Fibroblast of peridontal ligament (primary cell): ENCODE measurements around the gene GLRX3.

Source experiments
- DNase-seq: peaks from one replicate; pipeline ENCODE4 v3.0.0-alpha.2; 2010; ENCODE audit errors: extremely low read depth

Gene GLRX3

DNA sequence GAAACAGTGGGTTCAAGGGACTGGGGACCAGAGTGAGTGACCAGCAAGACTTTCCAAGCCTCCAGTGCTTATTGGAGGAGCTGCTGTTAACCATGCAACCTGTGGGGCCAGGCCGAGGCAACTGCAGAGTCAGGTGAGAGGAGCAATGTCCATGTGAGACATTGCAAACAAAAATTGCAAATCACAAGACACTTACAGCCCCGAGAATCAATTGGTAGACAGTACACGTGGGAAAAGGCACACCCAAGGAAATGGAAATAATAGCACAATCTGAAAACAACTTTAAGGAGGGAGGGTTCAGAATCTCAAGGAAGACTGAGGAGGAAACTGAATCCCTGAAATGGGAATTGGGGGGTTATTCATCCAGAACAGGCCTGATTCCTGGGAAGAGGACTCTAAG lies 72.6 kb downstream of the GLRX3 start:
- DNase-seq = no peak

DNA sequence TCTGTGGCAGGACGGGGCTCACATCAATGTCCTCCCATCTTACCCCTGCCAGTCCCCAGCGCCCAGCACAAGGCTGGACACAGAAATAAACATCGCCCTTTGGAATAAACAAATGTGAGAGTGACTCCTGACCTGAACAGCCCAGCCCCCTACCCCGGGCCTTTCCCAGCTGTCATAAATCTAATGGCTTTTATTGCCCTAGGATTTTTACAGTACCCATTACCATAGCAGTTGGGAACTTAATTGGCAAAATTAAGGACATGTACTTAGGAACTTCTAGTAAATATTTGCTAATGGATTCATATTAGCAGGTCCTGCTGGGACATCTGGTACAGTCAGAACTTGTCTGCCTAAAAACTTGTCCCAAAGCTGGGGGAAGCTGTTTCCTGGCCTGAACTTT lies 76.6 kb downstream of the GLRX3 start:
- DNase-seq = no peak

DNA sequence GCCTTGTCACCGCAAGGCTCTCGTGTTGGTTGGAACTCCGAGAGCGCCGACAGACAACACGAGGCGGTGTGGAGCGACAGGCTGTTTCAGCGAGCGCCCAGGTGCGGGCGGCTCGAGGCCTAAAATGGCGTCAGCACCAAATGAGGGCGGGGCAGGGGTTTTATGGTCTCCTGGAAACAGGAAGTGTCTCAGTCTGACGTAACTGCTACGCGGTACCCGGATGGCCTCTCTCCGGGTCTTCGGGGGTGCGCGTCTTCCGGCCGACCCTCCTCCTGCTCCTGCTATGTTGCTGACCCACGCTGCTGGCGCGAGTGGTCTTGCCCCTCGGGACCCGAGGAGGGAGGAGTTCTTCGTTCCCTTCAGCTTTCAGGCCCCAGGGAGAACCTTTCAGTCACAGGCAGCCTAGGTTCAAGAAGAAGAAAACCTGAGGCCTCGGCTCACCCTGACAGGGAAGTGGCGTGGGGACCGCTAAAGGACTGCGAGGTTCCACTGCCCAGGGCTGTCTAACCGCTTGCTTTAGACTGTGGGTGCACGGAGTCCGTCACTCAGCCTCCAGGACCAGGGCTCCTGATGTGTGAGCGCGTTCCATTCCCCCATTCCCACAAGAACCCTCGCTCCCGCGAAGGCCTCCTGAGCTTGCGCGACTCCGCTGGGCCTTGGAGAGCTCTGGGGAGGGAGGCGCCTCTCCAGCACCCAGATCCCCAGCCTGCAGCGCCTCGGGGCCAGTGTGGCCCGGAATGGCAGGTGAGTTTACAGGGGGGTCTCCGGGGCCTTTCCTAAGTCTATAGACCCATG lies 77.3 kb downstream of the GLRX3 start:
- no peak for DNase-seq

- no peak for DNase-seq
Observed at GRCh38 chr10:130214431-130214830, 78.2 kb downstream of the GLRX3 start.

GRCh38 chr10:130215151-130215930 lies 79.2 kb downstream of the GLRX3 start:
- DNase-seq = no peak

DNA sequence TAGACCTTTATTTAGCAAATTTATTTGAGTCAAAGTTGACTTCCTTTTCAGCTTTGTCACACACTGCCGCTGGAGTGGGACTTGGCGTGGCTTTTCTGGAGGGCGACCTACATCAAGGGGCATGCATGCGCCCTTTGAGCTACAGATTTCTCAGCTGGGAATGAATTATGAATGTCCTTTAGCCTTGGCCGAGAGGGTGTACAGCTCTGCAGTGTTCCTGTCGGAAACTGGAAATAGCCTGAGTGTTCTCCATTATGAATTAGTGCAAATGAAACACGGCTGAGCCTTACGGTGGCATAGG lies 79.7 kb downstream of the GLRX3 start:
- DNase-seq = no peak

GRCh38 chr10:130218181-130218641 lies 82.0 kb downstream of the GLRX3 start:
- no peak for DNase-seq

GRCh38 chr10:130218936-130219335 lies 82.7 kb downstream of the GLRX3 start:
- DNase-seq = no peak

- DNase-seq = no peak
Observed at GRCh38 chr10:130220251-130221185, 84.3 kb downstream of the GLRX3 start.

DNA sequence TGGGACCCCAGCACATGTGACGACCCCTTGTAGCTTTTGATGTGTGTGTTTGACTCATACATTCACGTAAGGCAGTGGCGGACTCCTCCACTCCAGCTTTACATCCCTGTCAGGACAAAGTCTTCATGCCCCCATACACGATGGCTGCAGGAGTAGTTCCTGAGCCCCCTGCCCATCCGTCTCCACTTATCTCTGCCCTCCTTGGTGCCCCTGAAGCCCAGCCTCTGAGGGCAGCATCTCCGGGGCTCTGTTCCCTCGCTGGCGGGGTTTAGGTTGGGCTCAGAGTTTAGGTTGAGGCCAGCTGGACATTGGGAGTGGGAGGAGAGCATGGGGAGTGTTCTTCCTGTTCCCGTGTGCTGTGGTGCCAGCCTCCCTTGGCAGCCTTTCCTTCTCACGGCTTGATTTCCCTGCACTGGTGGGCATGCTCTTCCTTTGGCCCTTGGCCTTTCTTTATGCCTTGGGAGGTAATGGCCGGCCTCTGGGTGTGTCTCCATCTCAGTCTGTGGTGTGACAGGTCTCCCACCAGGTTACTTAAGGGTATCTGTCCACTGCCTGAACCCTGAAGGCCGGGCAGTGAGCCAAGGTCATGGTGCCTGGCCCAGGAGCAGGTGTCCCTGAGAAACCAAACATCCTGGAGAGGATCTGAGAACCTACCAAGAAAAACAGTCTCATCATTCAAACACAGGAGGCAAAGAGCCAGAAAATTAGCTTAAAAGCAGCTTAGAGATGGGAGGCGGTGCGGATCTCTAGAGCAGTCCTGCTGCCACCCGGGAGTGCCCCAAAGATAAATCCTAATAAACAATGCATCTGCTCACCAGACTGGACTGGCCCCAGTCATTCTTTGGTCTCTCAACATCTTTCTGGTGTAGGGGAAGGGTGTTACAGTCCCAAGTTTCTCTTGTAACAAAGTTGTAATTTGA lies 85.5 kb downstream of the GLRX3 start:
- DNase-seq = no peak

DNA sequence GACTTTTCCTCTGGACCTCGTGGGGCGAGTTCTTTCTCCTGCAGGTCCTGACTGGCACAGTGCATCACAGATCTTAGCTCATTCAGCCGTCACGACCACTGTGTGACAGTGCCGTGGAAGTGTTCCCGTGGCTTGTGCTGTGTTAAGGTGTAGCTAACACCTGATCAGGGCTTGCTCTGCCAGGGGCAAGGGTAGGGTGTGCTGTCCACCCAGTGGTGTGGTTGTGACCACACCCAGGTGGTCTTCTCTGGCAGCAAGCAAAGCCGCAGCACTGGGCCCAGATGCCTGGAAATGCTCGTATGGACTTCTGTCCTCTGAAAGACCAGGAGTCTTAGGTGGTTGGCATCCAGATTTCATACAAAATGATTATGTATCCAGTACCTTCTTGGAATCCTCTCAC lies 86.2 kb downstream of the GLRX3 start:
- DNase-seq = no peak

DNA sequence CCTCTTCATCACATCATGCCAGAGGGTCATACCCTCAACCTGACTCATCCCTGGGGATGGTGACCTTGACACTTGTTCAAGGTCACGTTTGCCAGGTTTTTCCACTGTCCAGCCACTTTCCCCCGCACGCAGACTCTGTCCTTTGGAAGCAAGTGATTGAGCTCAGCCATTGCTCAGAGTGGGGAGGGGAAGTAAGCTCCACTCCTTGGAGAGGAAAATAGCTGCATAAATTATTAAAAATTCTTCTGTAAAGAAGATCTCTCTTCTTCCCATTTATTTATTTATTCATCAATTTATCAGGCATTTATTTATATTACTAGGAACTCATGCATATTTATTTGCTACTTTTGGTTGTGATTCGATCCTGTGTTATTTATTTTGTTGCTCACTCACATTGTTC lies 88.0 kb downstream of the GLRX3 start:
- no peak for DNase-seq

DNA sequence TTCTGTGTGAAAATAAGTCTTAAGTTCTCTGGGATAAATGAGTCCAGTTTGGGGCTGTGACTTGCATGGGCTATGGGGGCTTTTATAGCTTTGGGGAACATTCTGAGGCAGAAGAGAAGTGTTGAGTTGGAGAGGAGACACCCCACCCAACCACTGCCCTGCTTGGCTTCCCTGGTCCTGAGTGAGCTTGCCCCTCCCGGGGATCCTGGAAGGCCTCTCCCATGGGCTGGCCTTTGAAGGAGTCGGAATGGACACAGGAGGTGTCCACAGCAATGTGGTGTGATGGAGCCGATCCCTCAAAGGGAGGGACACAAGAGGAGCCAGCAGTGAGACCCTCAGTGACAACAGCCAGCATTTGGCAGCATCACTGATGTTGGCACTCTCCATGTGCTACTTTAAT lies 89.8 kb downstream of the GLRX3 start:
- DNase-seq = no peak

DNA sequence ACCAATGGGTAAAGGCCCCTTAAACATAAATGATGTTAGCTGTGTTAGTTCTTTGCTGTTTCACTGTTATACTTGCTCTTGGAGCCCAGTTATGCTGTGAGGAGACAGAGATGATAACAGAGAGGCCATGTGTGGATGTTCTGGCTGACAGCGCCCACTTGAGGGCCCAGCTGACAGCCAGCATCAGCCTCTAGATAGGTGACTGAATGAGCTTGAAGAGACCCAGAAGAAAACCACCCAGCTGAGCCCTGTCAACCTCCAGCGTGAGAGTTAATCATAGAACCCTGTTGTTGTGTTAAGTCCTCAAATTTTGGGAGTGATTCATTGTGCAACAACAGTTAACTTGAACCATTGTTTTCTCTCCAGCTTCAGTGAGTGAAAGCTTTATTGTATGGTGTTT lies 91.7 kb downstream of the GLRX3 start:
- no peak for DNase-seq
